ENCODE results near the gene HOXB9. TPM values are rescaled to one million over a fixed set of nuclear protein-coding genes. Genes with fewer than 3 reads are reported as not detected.
A peak's percentile ranks its signal among the peaks of the same experiment; 100 is the strongest.

HOXB9 gene
- total and polyA plus RNA-seq, 10 of the 15 experiments (the other 5 are each of a cell fraction or from before 2014, with no cell fraction given) = 0.01 to 0.49 (median 0.09) TPM; not detected in 5

- no peak for TF ChIP-seq TCF12 (IDR thresholded peaks at IDR 0.05; ENCODE audit: low read depth, low read length)
- TF ChIP-seq CREM (IDR thresholded peaks at IDR 0.05; ENCODE audit: low read depth) = no peak
- TF ChIP-seq ZNF24 (IDR thresholded peaks at IDR 0.05) = no peak
- no peak for TF ChIP-seq NR2C1 (IDR thresholded peaks at IDR 0.05)
- no peak for TF ChIP-seq CHD4 (IDR thresholded peaks at IDR 0.05)
- no peak for TF ChIP-seq KAT2A (conservative IDR thresholded peaks at IDR 0.05; ENCODE audit: control insufficient read depth, low read depth, low read length)
- no peak for TF ChIP-seq HDAC6 (IDR thresholded peaks at IDR 0.05; ENCODE audit: unreplicated experiment)
- no peak for TF ChIP-seq SPI1 (IDR thresholded peaks at IDR 0.05; ENCODE audit: borderline replicate concordance, insufficient read depth, low read depth, low read length)
- TF ChIP-seq KDM1A (IDR thresholded peaks at IDR 0.05; ENCODE audit: borderline replicate concordance) = no peak
- TF ChIP-seq, protein P1, sequence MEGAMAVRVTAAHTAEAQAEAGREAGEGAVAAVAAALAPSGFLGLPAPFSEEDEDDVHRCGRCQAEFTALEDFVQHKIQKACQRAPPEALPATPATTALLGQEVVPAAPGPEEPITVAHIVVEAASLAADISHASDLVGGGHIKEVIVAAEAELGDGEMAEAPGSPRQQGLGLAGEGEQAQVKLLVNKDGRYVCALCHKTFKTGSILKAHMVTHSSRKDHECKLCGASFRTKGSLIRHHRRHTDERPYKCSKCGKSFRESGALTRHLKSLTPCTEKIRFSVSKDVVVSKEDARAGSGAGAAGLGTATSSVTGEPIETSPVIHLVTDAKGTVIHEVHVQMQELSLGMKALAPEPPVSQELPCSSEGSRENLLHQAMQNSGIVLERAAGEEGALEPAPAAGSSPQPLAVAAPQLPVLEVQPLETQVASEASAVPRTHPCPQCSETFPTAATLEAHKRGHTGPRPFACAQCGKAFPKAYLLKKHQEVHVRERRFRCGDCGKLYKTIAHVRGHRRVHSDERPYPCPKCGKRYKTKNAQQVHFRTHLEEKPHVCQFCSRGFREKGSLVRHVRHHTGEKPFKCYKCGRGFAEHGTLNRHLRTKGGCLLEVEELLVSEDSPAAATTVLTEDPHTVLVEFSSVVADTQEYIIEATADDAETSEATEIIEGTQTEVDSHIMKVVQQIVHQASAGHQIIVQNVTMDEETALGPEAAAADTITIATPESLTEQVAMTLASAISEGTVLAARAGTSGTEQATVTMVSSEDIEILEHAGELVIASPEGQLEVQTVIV (IDR thresholded peaks at IDR 0.05; ENCODE audit: borderline replicate concordance, partially characterized antibody) = no peak
- peak; percentile 1; the same call in 1 of the 2 replicates for TF ChIP-seq ZNF207 (IDR thresholded peaks at IDR 0.05; ENCODE audit: borderline replicate concordance)
- TF ChIP-seq CUX1 (IDR thresholded peaks at IDR 0.05; ENCODE audit: insufficient replicate concordance, low read depth, low read length) = no peak
- TF ChIP-seq ZSCAN29 (IDR thresholded peaks at IDR 0.05) = peak; percentile 100
- TF ChIP-seq CHD1 (IDR thresholded peaks at IDR 0.05; ENCODE audit: low read depth, low read length) = 0 out of 2 replicates have a peak, but pooled peaks have one; percentile 26
- TF ChIP-seq KLF5 (IDR thresholded peaks at IDR 0.05; ENCODE audit: partially characterized antibody) = no peak
- TF ChIP-seq TCF7 (IDR thresholded peaks at IDR 0.05; ENCODE audit: borderline replicate concordance) = no peak
- TF ChIP-seq ZNF687 (IDR thresholded peaks at IDR 0.05) = peak; percentile 63; the same call in 1 of the 2 replicates
Observed at GRCh38 chr17:48610282-48611211, 15.6 kb downstream of the HOXB9 start, which contains the start of gene HOXB7 (continued).
